Endothelial cell of umbilical vein (primary cell): ENCODE data around the gene CEP20. TPM values are rescaled to one million over a fixed set of nuclear protein-coding genes. Genes with fewer than 3 reads are reported as not detected.

ENCODE experiments used
- BruUV-seq: library from RNA; stranded (reverse); fragments of 400-500 nt; replicated peaks from 2 replicates; lab custom pipeline; 2021; lab: Mats Ljungman, UMichigan
- CTCF ChIA-PET: fragments of 300-600, 350-600 bp; sonication (Branson Sonifier 250); formaldehyde crosslinking; loops from one replicate; lab custom pipeline; 2021; ENCODE audit warnings: antibody characterized with exemption, inconsistent platforms; lab: Charles Lee
- POLR2A ChIA-PET: fragments of 300-600, 350-600 bp; sonication (Branson Sonifier 250); formaldehyde crosslinking; loops from one replicate; lab custom pipeline; 2021; ENCODE audit warnings: antibody characterized with exemption, inconsistent platforms; lab: Charles Lee
- DNase-seq: peaks from one replicate; pipeline ENCODE4 v3.0.0-alpha.2; 2011; ENCODE audit warnings: low read depth, low spot score
- FAIRE-seq: peaks from 2 replicates; lab custom pipeline; 2011; peaks lifted over from hg19 to GRCh38; lab: Jason Lieb, UNC
- H2AFZ ChIP-seq: 2 replicates; pipeline ENCODE4 v1.6.0; 2012; ENCODE audit warnings: low read depth, low read length, control low read depth, inconsistent platforms
- H3K27ac ChIP-seq: 2 replicates; pipeline ENCODE4 v1.5.1; 2011; ENCODE audit warnings: low read depth, mild to moderate bottlenecking, control low read depth, low read length, moderate library complexity; ENCODE audit not compliant: insufficient read depth
- H3K27me3 ChIP-seq, 2 experiments: 2 replicates each; pipeline versions ENCODE4 v1.6.0 to v1.6.1; 2011; ENCODE audit warnings: low read length in 2 of 2, mixed read lengths in 1 of 2; ENCODE audit not compliant: control insufficient read depth in 2 of 2, insufficient read depth in 2 of 2
- H3K36me3 ChIP-seq, 2 experiments: 2 replicates in 1 of 2; 3 replicates in 1 of 2; pipeline ENCODE4 v1.5.1; 2011; ENCODE audit warnings: low read length in 2 of 2, mild to moderate bottlenecking in 1 of 2, moderate library complexity in 1 of 2; ENCODE audit not compliant: control insufficient read depth in 2 of 2, insufficient read depth in 2 of 2; ENCODE audit errors: extremely low read depth in 1 of 2
- H3K4me1 ChIP-seq: 3 replicates; pipeline ENCODE4 v1.5.1; 2011; ENCODE audit warnings: mild to moderate bottlenecking, low read length; ENCODE audit not compliant: control insufficient read depth, insufficient read depth; ENCODE audit errors: extremely low read depth
- H3K4me2 ChIP-seq: 2 replicates; pipeline ENCODE4 v1.6.1; 2011; ENCODE audit warnings: low read length, control low read depth, mixed read lengths; ENCODE audit not compliant: insufficient read depth
- H3K4me3 ChIP-seq, 3 experiments: fragments of 200-600 bp in 1 of 3; sonication (generic), shearing (Covaris generic) in 1 of 3; replicated peaks in 1 of 3; 2 replicates each; pipeline ENCODE4 v1.5.1; 2011 to 2016; ENCODE audit warnings: control low read depth in 3 of 3, low read length in 3 of 3, mild to moderate bottlenecking in 2 of 3, inconsistent platforms in 1 of 3, low read depth in 1 of 3, moderate library complexity in 1 of 3; ENCODE audit not compliant: insufficient read depth in 1 of 3
- H3K79me2 ChIP-seq: 2 replicates; pipeline ENCODE4 v1.6.0; 2012; ENCODE audit warnings: low read length, inconsistent platforms; ENCODE audit not compliant: control insufficient read depth, insufficient read depth
- H3K9ac ChIP-seq: replicated peaks from 2 replicates; pipeline ENCODE3; 2011; ENCODE audit warnings: low read length, control low read depth; ENCODE audit not compliant: insufficient read depth; ENCODE audit errors: extremely low read depth
- H3K9me1 ChIP-seq: replicated peaks from 3 replicates; pipeline ENCODE4 v1.6.0; 2011; ENCODE audit warnings: mild to moderate bottlenecking, low read length; ENCODE audit not compliant: control insufficient read depth, insufficient read depth; ENCODE audit errors: extremely low read depth
- H3K9me3 ChIP-seq: replicated peaks from 2 replicates; pipeline ENCODE4 v1.5.1; 2012; ENCODE audit warnings: low read length, inconsistent platforms; ENCODE audit not compliant: control insufficient read depth, insufficient read depth
- H4K20me1 ChIP-seq: replicated peaks from 2 replicates; pipeline ENCODE3; 2011; ENCODE audit warnings: mild to moderate bottlenecking, low read length; ENCODE audit not compliant: control insufficient read depth, insufficient read depth; ENCODE audit errors: extremely low read depth
- CTCF ChIP-seq, 2 donors: IDR thresholded peaks; 1 replicate in 1 of 2; 2 replicates in 1 of 2; pipeline ENCODE4 v1.5.1; 2011; ENCODE audit warnings: low read length in 2 of 2, mild to moderate bottlenecking in 2 of 2, moderate library complexity in 2 of 2, control low read depth in 1 of 2, inconsistent platforms in 1 of 2, low read depth in 1 of 2; ENCODE audit not compliant: insufficient read depth in 1 of 2; ENCODE audit errors: extremely low read depth in 1 of 2
- EZH2 ChIP-seq: IDR thresholded peaks from 2 replicates; pipeline ENCODE4 v1.6.1; 2012; ENCODE audit warnings: borderline replicate concordance, low read depth, mild to moderate bottlenecking, moderate library complexity, low read length, inconsistent platforms; ENCODE audit not compliant: severe bottlenecking
- FOS ChIP-seq: IDR thresholded peaks from 2 replicates; pipeline ENCODE4 v1.6.1; 2011; ENCODE audit warnings: mild to moderate bottlenecking, low read length, moderate library complexity, borderline replicate concordance; ENCODE audit not compliant: insufficient read depth
- GATA2 ChIP-seq: IDR thresholded peaks from 2 replicates; pipeline ENCODE4 v1.7.0; 2011; ENCODE audit warnings: low read depth, mild to moderate bottlenecking, moderate library complexity, mixed read lengths, low read length; ENCODE audit not compliant: insufficient read length, insufficient read depth
- JUN ChIP-seq: IDR thresholded peaks from 2 replicates; pipeline ENCODE4 v1.6.1; 2011; ENCODE audit warnings: borderline replicate concordance, low read depth; ENCODE audit not compliant: insufficient read length, insufficient read depth
- MAX ChIP-seq: IDR thresholded peaks from 2 replicates; pipeline ENCODE4 v1.6.1; 2011; ENCODE audit not compliant: insufficient read depth, insufficient read length
- MYC ChIP-seq: IDR thresholded peaks from one replicate; pipeline ENCODE4 v1.6.1; 2011; ENCODE audit warnings: mild to moderate bottlenecking, low read depth, low read length
- POLR2A ChIP-seq: IDR thresholded peaks from 2 replicates; pipeline ENCODE4 v1.6.1; 2012; ENCODE audit warnings: low read depth, mild to moderate bottlenecking, control low read depth, low read length
- POLR2AphosphoS5 ChIP-seq: IDR thresholded peaks from 2 replicates; pipeline ENCODE4 v1.6.1; 2012; ENCODE audit warnings: low read depth, mild to moderate bottlenecking, control low read depth, low read length, moderate library complexity; ENCODE audit not compliant: insufficient read depth
- dilution Hi-C: fragments of 300-500 bp; cut with MboI; formaldehyde crosslinking; loops from one replicate; pipeline ENCODE4 v1.15.0; 2019; ENCODE audit warnings: low sequenced_read_pairs; ENCODE audit not compliant: extremely low pct_ligation_motif_present
- intact Hi-C: fragments of 100-400 bp; cut with micrococcal nuclease; formaldehyde crosslinking; loops from one replicate; pipeline ENCODE4 v1.10.0; 2022
- polyA plus RNA-seq, 4 experiments: library from polyadenylated mRNA; depleted of rRNA in 3 of 4; stranded (reverse) in 3 of 4; unstranded in 1 of 4; fragments of >200 nt; gene quantifications; 2 replicates each; pipeline versions ENCODE4 v1.2.1 to v1.2.3, GENCODE V29; 2011 to 2012; ENCODE audit warnings: missing spikeins in 1 of 4
- total RNA-seq: library from RNA; stranded (reverse); gene quantifications from 2 replicates; pipeline ENCODE4 v1.2.3, GENCODE V29; 2021

Gene CEP20
- total and polyA plus RNA-seq, 2 donors (not counting 3 experiments of a cell fraction or from before 2014, with no cell fraction given) = 9.5 to 28.0 TPM

- CTCF ChIA-PET = no interaction called here
- POLR2A ChIA-PET = no interaction called here
- H3K79me2 ChIP-seq = no peaks in the 10 kb centered on the region
- no peaks in the 10 kb centered on the region for H3K9me1 ChIP-seq
- H2AFZ ChIP-seq = no peak overlapping the region
- H4K20me1 ChIP-seq = no peaks in the 10 kb centered on the region
- H3K4me2 ChIP-seq = no peak overlapping the region
- no peak for TF ChIP-seq GATA2
- no peak for TF ChIP-seq EZH2
- no peak for TF ChIP-seq FOS
- no peak for TF ChIP-seq CTCF (IDR thresholded peaks at IDR 0.05; ENCODE audit: extremely low read depth in 1 of 2, insufficient read depth in 1 of 2, low read depth in 1 of 2, low read length in 2 of 2)
- TF ChIP-seq MAX = no peak
- no peak for TF ChIP-seq JUN
- TF ChIP-seq POLR2AphosphoS5 = no peak
- no peak for TF ChIP-seq POLR2A
- TF ChIP-seq MYC = no peak
- dilution Hi-C loops (no loop called here), intact Hi-C loops (no loop called here)
- no peak overlapping the region for H3K9ac ChIP-seq
- peaks cover 0 to 2% of the 10 kb centered on the region in 2 experiments for H3K27me3 ChIP-seq
- DNase-seq = no peak
- no peak overlapping the region for H3K4me3 ChIP-seq
- BruUV-seq = no TSS peak
- no peaks in the 10 kb centered on the region for H3K9me3 ChIP-seq
- H3K27ac ChIP-seq = no peak overlapping the region
- H3K36me3 ChIP-seq = no peaks in the 10 kb centered on the region
- no peaks in the 10 kb centered on the region for H3K4me1 ChIP-seq
- no peak for FAIRE-seq
Observed at GRCh38 chr16:15913046-15913698, 24.8 kb upstream of the CEP20 start.
